NK-92 treated with Interleukin-12 subunit alpha and Interleukin-12 subunit beta, amount 100 ng/mL, for 24 hours (cell line): ENCODE measurements around the gene GOLGA1.
"Not testable (repeated sequence)": the region's sequence is repeated elsewhere in the genome, so short reads cannot be mapped to it uniquely, and the experiment has no call there.

Experiments
- DNase-seq: peaks from one replicate; lab custom pipeline; 2025; lab: John Stamatoyannopoulos, UW

The GOLGA1 gene

GRCh38 chr9:124858330-124859046 is 82.4 kb downstream of the GOLGA1 start:
- no peak for DNase-seq

GRCh38 chr9:124857533-124858162 is 83.2 kb downstream of the GOLGA1 start:
- no peak for DNase-seq

GRCh38 chr9:124855944-124856765 is 84.7 kb downstream of the GOLGA1 start:
- DNase-seq: no peak

- no peak for DNase-seq
Observed at GRCh38 chr9:124855566-124855943, 85.3 kb downstream of the GOLGA1 start.

GRCh38 chr9:124854822-124855221 is 86.1 kb downstream of the GOLGA1 start:
- DNase-seq: no peak

- no peak for DNase-seq
Observed at GRCh38 chr9:124854161-124854560, 86.7 kb downstream of the GOLGA1 start.

GRCh38 chr9:124853605-124854143 is 87.2 kb downstream of the GOLGA1 start:
- no peak for DNase-seq

GRCh38 chr9:124852829-124853531 is 87.9 kb downstream of the GOLGA1 start, which contains the start of gene WDR38:
Gene WDR38, plus strand, starts transcription at chr9:124853460. Its CDS starts 72 bp downstream, at chr9:124853532.
- DNase-seq: peak; percentile 71

- DNase-seq: no peak
Observed at GRCh38 chr9:124852121-124852828, 88.6 kb downstream of the GOLGA1 start.

GRCh38 chr9:124849801-124850200 is 91.1 kb downstream of the GOLGA1 start:
- DNase-seq: no peak

- no peak for DNase-seq
Observed at GRCh38 chr9:124846969-124847368, 93.9 kb downstream of the GOLGA1 start.

GRCh38 chr9:124846467-124846866 is 94.4 kb downstream of the GOLGA1 start:
- DNase-seq: not testable (repeated sequence)

- DNase-seq: no peak
Observed at GRCh38 chr9:124844291-124844690, 96.6 kb downstream of the GOLGA1 start.

- no peak for DNase-seq
Observed at GRCh38 chr9:124843456-124844034, 97.3 kb downstream of the GOLGA1 start.

- no peak for DNase-seq
Observed at GRCh38 chr9:124841075-124841821, 99.6 kb downstream of the GOLGA1 start.

- no peak for DNase-seq
Observed at GRCh38 chr9:124840300-124840833, 100.5 kb downstream of the GOLGA1 start.

- DNase-seq: no peak
Observed at GRCh38 chr9:124839612-124840299, 101.1 kb downstream of the GOLGA1 start.

GRCh38 chr9:124838567-124839275 is 102.2 kb downstream of the GOLGA1 start:
- not testable (repeated sequence) for DNase-seq
